Testis (tissue), 2 donors: Measurements from ENCODE around the gene MATN1.

Source experiments
- CTCF ChIP-seq, 3 experiments: fragments of 450-650 bp in 2 of 3; fragments of 200-600 bp in 1 of 3; sonication (generic) in 1 of 3; IDR thresholded peaks; one replicate each; pipeline ENCODE4 v1.5.1; 2016 to 2019; ENCODE audit warnings: antibody characterized with exemption in 3 of 3, mild to moderate bottlenecking in 2 of 3, moderate library complexity in 1 of 3
- POLR2A ChIP-seq: fragments of 450-650 bp; IDR thresholded peaks from one replicate; pipeline ENCODE4 v1.6.1; 2017; ENCODE audit warnings: antibody characterized with exemption, mild to moderate bottlenecking, moderate library complexity

DNA sequence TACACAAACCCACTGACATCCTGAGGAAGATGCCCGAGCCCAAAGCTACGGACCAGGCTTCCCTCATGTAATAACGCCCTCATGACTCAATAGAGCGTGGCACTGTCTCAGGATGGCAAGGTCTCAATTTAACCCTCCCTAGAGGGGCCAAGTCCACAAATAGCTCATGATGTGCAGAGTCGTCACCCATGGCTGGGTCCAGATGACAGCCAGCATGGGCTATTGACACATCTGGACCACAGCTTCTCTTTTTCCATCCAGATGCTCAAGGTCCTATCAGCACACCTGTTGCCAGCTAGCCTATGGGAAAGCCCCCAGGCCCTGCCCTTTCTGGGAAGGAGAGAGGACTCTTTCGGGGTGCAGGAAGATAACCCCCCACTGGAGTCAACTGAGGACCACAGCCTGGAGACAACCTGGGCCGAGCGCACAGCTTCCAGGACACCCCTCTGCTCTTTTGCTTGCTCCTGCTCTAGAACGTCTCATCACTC, 31.3 kb upstream of the MATN1 start:
- no peak for TF ChIP-seq CTCF (IDR thresholded peaks at IDR 0.05)
- TF ChIP-seq POLR2A = no peak
